Measurements from ENCODE around the gene CMTM7. TPM values are rescaled to one million over a fixed set of nuclear protein-coding genes. Genes with fewer than 3 reads are reported as not detected.

The CMTM7 gene
- total and polyA plus RNA-seq, 2 of the 13 experiments (the other 11 are each of a cell fraction or from before 2014, with no cell fraction given) = 20.9 to 21.4 TPM

DNA sequence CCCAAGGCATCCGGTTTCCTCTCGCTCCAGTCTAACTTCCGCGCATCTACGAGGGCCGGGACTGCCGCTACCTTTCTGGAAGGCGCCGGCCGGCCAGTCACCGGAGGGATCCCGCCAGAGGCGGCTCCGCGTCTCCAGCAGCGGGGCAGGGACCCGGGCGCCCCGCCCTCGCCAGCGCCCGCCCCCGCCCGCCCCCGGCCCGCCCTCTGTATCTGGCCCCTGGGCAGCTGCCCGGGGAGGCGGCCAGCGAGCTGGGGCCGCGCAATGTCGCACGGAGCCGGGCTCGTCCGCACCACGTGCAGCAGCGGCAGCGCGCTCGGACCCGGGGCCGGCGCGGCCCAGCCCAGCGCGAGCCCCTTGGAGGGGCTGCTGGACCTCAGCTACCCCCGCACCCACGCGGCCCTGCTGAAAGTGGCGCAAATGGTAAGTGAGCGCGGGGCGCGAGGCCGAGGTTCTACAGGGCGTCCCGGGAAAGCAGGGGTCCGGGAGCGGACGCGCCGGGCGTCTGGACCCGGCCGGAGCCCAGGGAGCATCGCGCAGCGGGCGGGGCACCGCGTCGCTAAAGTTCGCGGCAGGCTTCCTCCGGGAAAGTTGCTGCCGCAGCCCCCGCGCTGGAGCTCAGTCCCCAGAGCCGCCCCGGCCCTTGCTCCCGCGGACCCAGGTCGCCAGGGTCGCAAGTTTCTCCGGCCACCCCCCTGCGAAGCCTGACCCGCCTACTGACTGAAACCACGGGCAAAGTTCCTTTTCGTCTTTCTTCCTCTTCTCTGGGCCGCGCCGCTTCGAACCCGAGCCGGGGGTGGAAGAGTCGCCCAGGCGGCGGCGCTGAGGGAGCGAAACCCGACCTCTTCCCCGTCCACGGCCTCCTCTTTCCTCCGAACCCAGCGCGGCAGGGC, at the start of gene CMTM7 (continued):
- TF ChIP-seq, protein P1, sequence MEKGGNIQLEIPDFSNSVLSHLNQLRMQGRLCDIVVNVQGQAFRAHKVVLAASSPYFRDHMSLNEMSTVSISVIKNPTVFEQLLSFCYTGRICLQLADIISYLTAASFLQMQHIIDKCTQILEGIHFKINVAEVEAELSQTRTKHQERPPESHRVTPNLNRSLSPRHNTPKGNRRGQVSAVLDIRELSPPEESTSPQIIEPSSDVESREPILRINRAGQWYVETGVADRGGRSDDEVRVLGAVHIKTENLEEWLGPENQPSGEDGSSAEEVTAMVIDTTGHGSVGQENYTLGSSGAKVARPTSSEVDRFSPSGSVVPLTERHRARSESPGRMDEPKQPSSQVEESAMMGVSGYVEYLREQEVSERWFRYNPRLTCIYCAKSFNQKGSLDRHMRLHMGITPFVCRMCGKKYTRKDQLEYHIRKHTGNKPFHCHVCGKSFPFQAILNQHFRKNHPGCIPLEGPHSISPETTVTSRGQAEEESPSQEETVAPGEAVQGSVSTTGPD (CRISPR knock-in tag; IDR thresholded peaks at IDR 0.05) = no peak
- TF ChIP-seq NCOA2 (CRISPR knock-in tag; IDR thresholded peaks at IDR 0.05) (no peak; the same call in 1 of the 2 replicates), ZFP36L2 (CRISPR knock-in tag; IDR thresholded peaks at IDR 0.05) (no peak), ZNF605 (CRISPR knock-in tag; IDR thresholded peaks at IDR 0.05) (peak; percentile 66; the same call in 1 of the 2 replicates), TEAD2 (CRISPR knock-in tag; IDR thresholded peaks at IDR 0.05) (no peak), ZFP1 (CRISPR knock-in tag; IDR thresholded peaks at IDR 0.05) (no peak), NBN (conservative IDR thresholded peaks at IDR 0.05) (no peak), SCMH1 (CRISPR knock-in tag; IDR thresholded peaks at IDR 0.05; ENCODE audit: borderline replicate concordance) (no peak), NFE2L2 (IDR thresholded peaks at IDR 0.05; ENCODE audit: low read length) (no peak), MEF2D (CRISPR knock-in tag; IDR thresholded peaks at IDR 0.05) (no peak), PPARG (CRISPR knock-in tag; conservative IDR thresholded peaks at IDR 0.05) (no peak), HNRNPK (IDR thresholded peaks at IDR 0.05; ENCODE audit: low read depth, low read length, poor library complexity, severe bottlenecking) (peak; percentile 12), KLF15 (CRISPR knock-in tag; IDR thresholded peaks at IDR 0.05; ENCODE audit: borderline replicate concordance) (no peak), TBX2 (CRISPR knock-in tag; IDR thresholded peaks at IDR 0.05; ENCODE audit: borderline replicate concordance) (peak; percentile 62), CHD2 (IDR thresholded peaks at IDR 0.05; ENCODE audit: low read depth, low read length) (no peak), SP140L (CRISPR knock-in tag; IDR thresholded peaks at IDR 0.05; ENCODE audit: borderline replicate concordance) (no peak), ZNF616 (CRISPR knock-in tag; IDR thresholded peaks at IDR 0.05; ENCODE audit: low read depth) (peak; percentile 82)
- TF ChIP-seq, protein P2, sequence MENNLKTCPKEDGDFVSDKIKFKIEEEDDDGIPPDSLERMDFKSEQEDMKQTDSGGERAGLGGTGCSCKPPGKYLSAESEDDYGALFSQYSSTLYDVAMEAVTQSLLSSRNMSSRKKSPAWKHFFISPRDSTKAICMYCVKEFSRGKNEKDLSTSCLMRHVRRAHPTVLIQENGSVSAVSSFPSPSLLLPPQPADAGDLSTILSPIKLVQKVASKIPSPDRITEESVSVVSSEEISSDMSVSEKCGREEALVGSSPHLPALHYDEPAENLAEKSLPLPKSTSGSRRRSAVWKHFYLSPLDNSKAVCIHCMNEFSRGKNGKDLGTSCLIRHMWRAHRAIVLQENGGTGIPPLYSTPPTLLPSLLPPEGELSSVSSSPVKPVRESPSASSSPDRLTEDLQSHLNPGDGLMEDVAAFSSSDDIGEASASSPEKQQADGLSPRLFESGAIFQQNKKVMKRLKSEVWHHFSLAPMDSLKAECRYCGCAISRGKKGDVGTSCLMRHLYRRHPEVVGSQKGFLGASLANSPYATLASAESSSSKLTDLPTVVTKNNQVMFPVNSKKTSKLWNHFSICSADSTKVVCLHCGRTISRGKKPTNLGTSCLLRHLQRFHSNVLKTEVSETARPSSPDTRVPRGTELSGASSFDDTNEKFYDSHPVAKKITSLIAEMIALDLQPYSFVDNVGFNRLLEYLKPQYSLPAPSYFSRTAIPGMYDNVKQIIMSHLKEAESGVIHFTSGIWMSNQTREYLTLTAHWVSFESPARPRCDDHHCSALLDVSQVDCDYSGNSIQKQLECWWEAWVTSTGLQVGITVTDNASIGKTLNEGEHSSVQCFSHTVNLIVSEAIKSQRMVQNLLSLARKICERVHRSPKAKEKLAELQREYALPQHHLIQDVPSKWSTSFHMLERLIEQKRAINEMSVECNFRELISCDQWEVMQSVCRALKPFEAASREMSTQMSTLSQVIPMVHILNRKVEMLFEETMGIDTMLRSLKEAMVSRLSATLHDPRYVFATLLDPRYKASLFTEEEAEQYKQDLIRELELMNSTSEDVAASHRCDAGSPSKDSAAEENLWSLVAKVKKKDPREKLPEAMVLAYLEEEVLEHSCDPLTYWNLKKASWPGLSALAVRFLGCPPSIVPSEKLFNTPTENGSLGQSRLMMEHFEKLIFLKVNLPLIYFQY (CRISPR knock-in tag; IDR thresholded peaks at IDR 0.05; ENCODE audit: borderline replicate concordance) = no peak
- TF ChIP-seq, protein P3, sequence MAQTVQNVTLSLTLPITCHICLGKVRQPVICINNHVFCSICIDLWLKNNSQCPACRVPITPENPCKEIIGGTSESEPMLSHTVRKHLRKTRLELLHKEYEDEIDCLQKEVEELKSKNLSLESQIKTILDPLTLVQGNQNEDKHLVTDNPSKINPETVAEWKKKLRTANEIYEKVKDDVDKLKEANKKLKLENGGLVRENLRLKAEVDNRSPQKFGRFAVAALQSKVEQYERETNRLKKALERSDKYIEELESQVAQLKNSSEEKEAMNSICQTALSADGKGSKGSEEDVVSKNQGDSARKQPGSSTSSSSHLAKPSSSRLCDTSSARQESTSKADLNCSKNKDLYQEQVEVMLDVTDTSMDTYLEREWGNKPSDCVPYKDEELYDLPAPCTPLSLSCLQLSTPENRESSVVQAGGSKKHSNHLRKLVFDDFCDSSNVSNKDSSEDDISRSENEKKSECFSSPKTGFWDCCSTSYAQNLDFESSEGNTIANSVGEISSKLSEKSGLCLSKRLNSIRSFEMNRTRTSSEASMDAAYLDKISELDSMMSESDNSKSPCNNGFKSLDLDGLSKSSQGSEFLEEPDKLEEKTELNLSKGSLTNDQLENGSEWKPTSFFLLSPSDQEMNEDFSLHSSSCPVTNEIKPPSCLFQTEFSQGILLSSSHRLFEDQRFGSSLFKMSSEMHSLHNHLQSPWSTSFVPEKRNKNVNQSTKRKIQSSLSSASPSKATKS (CRISPR knock-in tag; IDR thresholded peaks at IDR 0.05) = no peak
- TF ChIP-seq, protein P4, sequence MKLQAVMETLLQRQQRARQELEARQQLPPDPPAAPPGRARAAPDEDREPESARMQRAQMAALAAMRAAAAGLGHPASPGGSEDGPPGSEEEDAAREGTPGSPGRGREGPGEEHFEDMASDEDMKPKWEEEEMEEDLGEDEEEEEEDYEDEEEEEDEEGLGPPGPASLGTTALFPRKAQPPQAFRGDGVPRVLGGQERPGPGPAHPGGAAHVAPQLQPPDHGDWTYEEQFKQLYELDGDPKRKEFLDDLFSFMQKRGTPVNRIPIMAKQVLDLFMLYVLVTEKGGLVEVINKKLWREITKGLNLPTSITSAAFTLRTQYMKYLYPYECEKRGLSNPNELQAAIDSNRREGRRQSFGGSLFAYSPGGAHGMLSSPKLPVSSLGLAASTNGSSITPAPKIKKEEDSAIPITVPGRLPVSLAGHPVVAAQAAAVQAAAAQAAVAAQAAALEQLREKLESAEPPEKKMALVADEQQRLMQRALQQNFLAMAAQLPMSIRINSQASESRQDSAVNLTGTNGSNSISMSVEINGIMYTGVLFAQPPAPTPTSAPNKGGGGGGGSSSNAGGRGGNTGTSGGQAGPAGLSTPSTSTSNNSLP (IDR thresholded peaks at IDR 0.05; ENCODE audit: low read depth, low read length) = no peak
